Neuronal stem cell (in vitro differentiated cells): ENCODE results near the gene SUPT3H.

Experiments
- DNase-seq: peaks from one replicate; pipeline ENCODE4 v3.0.0-alpha.2; 2013; ENCODE audit warnings: low spot score
- H2AFZ ChIP-seq: one replicate; pipeline ENCODE4 v1.6.1; 2013; ENCODE audit warnings: mild to moderate bottlenecking, low read length, inconsistent platforms
- H2AK5ac ChIP-seq: 2 replicates; pipeline ENCODE4 v1.6.1; 2013; ENCODE audit warnings: low read depth, mild to moderate bottlenecking, inconsistent platforms, low read length, moderate library complexity, mixed read lengths
- H2BK120ac ChIP-seq: 2 replicates; pipeline ENCODE4 v1.6.1; 2013; ENCODE audit warnings: low read depth, mild to moderate bottlenecking, inconsistent platforms, low read length, moderate library complexity, mixed read lengths
- H2BK12ac ChIP-seq: one replicate; pipeline ENCODE4 v1.6.1; 2013; ENCODE audit warnings: low read length, inconsistent platforms
- H2BK15ac ChIP-seq: 2 replicates; pipeline ENCODE4 v1.6.1; 2013; ENCODE audit warnings: mild to moderate bottlenecking, low read length, inconsistent platforms, mixed read lengths
- H2BK5ac ChIP-seq: one replicate; pipeline ENCODE4 v1.6.1; 2013; ENCODE audit warnings: inconsistent platforms, mild to moderate bottlenecking, low read length, moderate library complexity
- H3K14ac ChIP-seq: one replicate; pipeline ENCODE4 v1.6.1; 2013; ENCODE audit warnings: low read length, inconsistent platforms
- H3K18ac ChIP-seq: 2 replicates; pipeline ENCODE4 v1.6.1; 2013; ENCODE audit warnings: low read length, inconsistent platforms
- H3K23ac ChIP-seq: 2 replicates; pipeline ENCODE4 v1.6.1; 2013; ENCODE audit warnings: low read depth, mild to moderate bottlenecking, mixed read lengths, low read length, inconsistent platforms; ENCODE audit not compliant: poor library complexity
- H3K27ac ChIP-seq: replicated peaks from 3 replicates; pipeline ENCODE4 v1.5.1; 2013; ENCODE audit warnings: low read length, inconsistent platforms
- H3K27me3 ChIP-seq, 3 experiments: 2 replicates each; pipeline ENCODE4 v1.6.1; 2013; ENCODE audit warnings: low read length in 3 of 3, mild to moderate bottlenecking in 2 of 3, inconsistent platforms in 1 of 3, low read depth in 1 of 3, mixed read lengths in 1 of 3, moderate library complexity in 1 of 3; ENCODE audit not compliant: control insufficient read depth in 3 of 3, insufficient read depth in 3 of 3
- H3K36me3 ChIP-seq, 2 donors: replicated peaks in 1 of 2; 2 replicates each; pipeline ENCODE4 v1.6.1; 2013; ENCODE audit warnings: low read length in 2 of 2; ENCODE audit not compliant: control insufficient read depth in 2 of 2, insufficient read depth in 2 of 2
- H3K4ac ChIP-seq: 2 replicates; pipeline ENCODE4 v1.6.1; 2013; ENCODE audit warnings: inconsistent platforms, mild to moderate bottlenecking, low read length, moderate library complexity
- H3K4me1 ChIP-seq, 2 donors: 1 replicate in 1 of 2; 2 replicates in 1 of 2; pipeline ENCODE4 v1.6.1; 2013; ENCODE audit warnings: low read length in 2 of 2, low read depth in 1 of 2; ENCODE audit not compliant: control insufficient read depth in 2 of 2, insufficient read depth in 1 of 2
- H3K4me2 ChIP-seq: one replicate; pipeline ENCODE4 v1.6.1; 2013; ENCODE audit warnings: mild to moderate bottlenecking, low read length, inconsistent platforms; ENCODE audit not compliant: insufficient read depth, poor library complexity, severe bottlenecking
- H3K4me3 ChIP-seq, 2 donors: 2 replicates each; pipeline ENCODE4 v1.5.1; 2013; ENCODE audit warnings: low read length in 2 of 2, mild to moderate bottlenecking in 2 of 2, inconsistent platforms in 1 of 2, moderate library complexity in 1 of 2
- H3K79me1 ChIP-seq: one replicate; pipeline ENCODE4 v1.6.1; 2013; ENCODE audit warnings: low read depth, mild to moderate bottlenecking, inconsistent platforms, low read length, moderate library complexity
- H3K9ac ChIP-seq: one replicate; pipeline ENCODE4 v1.6.1; 2013; ENCODE audit warnings: mild to moderate bottlenecking, low read depth, low read length, inconsistent platforms; ENCODE audit not compliant: poor library complexity
- H3K9me3 ChIP-seq, 2 donors: replicated peaks in 1 of 2; 2 replicates each; pipeline versions ENCODE3 to v1.6.1; 2013; ENCODE audit warnings: low read length in 2 of 2, mild to moderate bottlenecking in 2 of 2, inconsistent platforms in 1 of 2, low read depth in 1 of 2, mixed read lengths in 1 of 2, moderate library complexity in 1 of 2; ENCODE audit not compliant: control insufficient read depth in 2 of 2, insufficient read depth in 1 of 2
- H4K8ac ChIP-seq: one replicate; pipeline ENCODE4 v1.6.1; 2013; ENCODE audit warnings: low read depth, mild to moderate bottlenecking, inconsistent platforms, low read length, moderate library complexity
- H4K91ac ChIP-seq: one replicate; pipeline ENCODE4 v1.6.1; 2013; ENCODE audit warnings: low read length, low read depth, mild to moderate bottlenecking, inconsistent platforms; ENCODE audit not compliant: poor library complexity
- WGBS, 2 donors: extraction: QIAGEN DNeasy Blood & Tissue Kit; methylation state at CpG; one replicate each; pipeline ENCODE4 v1.1.7; 2013; ENCODE audit warnings: missing lambda C conversion rate in 2 of 2, mixed read lengths in 1 of 2; ENCODE audit not compliant: insufficient read length in 2 of 2, insufficient replicate concordance in 1 of 2; ENCODE audit errors: extremely low coverage in 2 of 2; 5-methylcytosine and 5-hydroxymethylcytosine counted together

The SUPT3H gene

GRCh38 chr6:44965708-44966107, 412.0 kb downstream of the SUPT3H start:
- Histone ChIP-seq H3K23ac (no peak overlapping the region), H2BK120ac (no peak overlapping the region), H3K4me2 (no peak overlapping the region), H3K79me1 (peaks cover 2% of the 10 kb centered on the region), H4K91ac (no peak overlapping the region), H2AK5ac (no peak overlapping the region), H2BK5ac (no peak overlapping the region), H3K4me3 (no peak overlapping the region), H3K9ac (no peak overlapping the region), H3K4ac (no peak overlapping the region), H4K8ac (no peak overlapping the region), H3K36me3 (no peaks in the 10 kb centered on the region), H3K27ac (no peak overlapping the region), H3K9me3 (no peaks in the 10 kb centered on the region), H3K14ac (no peak overlapping the region), H3K27me3 (no peaks in the 10 kb centered on the region), H3K18ac (no peak overlapping the region), H2AFZ (no peak overlapping the region), H2BK15ac (no peak overlapping the region), H2BK12ac (no peak overlapping the region), H3K4me1 (peaks cover 0 to 6% of the 10 kb centered on the region in 2 donors)
- WGBS, 2 donors, result no CpG with 5 or more reads among the region's 4 CpGs
- DNase-seq, result no peak

DNA sequence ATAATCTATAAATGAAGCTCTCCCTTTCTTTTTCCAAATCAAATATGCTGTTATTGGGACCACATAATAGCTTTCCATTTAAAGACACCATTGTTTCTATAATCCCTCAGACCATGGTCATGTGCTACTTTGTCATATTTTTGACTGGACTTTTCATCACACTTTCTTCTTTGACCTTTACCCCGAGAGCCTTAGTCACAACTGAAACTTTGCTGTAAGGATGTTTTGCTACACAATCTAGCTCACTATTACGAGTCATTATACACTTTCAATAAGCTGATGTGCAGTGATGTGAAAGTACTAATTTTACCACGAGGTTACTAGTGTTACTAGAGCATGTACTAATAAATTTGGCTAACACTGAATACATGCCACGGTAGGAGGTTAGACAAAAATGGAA, 416.8 kb downstream of the SUPT3H start:
- H2AK5ac ChIP-seq, result no peak overlapping the region
- no peak overlapping the region for H4K91ac ChIP-seq
- H3K4me3 ChIP-seq, result no peak overlapping the region
- no peak for DNase-seq
- H2BK120ac ChIP-seq, result no peak overlapping the region
- H3K14ac ChIP-seq, result no peak overlapping the region
- H2BK15ac ChIP-seq, result no peak overlapping the region
- no peak overlapping the region for H3K27ac ChIP-seq
- H3K18ac ChIP-seq, result no peak overlapping the region
- no peak overlapping the region for H2BK12ac ChIP-seq
- no peak overlapping the region for H4K8ac ChIP-seq
- H2AFZ ChIP-seq, result no peak overlapping the region
- no peak overlapping the region for H3K4ac ChIP-seq
- no peaks in the 10 kb centered on the region for H3K36me3 ChIP-seq
- no peak overlapping the region for H3K4me2 ChIP-seq
- H3K9ac ChIP-seq, result no peak overlapping the region
- H3K9me3 ChIP-seq, result no peaks in the 10 kb centered on the region
- H3K4me1 ChIP-seq, result peaks cover 0 to 2% of the 10 kb centered on the region in 2 donors
- H3K23ac ChIP-seq, result no peak overlapping the region
- no peaks in the 10 kb centered on the region for H3K27me3 ChIP-seq
- H3K79me1 ChIP-seq, result peaks cover 2% of the 10 kb centered on the region
- no CpG with 5 or more reads among the region's 4 CpGs for WGBS, 2 donors
- no peak overlapping the region for H2BK5ac ChIP-seq

GRCh38 chr6:44959651-44960050, 418.1 kb downstream of the SUPT3H start:
- Histone ChIP-seq H3K23ac (no peak overlapping the region), H3K4ac (no peak overlapping the region), H4K91ac (no peak overlapping the region), H3K79me1 (peaks cover 2% of the 10 kb centered on the region), H4K8ac (no peak overlapping the region), H2BK120ac (no peak overlapping the region), H3K4me3 (no peak overlapping the region), H3K14ac (no peak overlapping the region), H2AFZ (no peak overlapping the region), H3K36me3 (no peaks in the 10 kb centered on the region), H3K27me3 (no peaks in the 10 kb centered on the region), H3K9ac (no peak overlapping the region), H3K27ac (no peak overlapping the region), H3K4me1 (no peaks in the 10 kb centered on the region), H2BK5ac (no peak overlapping the region), H2BK12ac (no peak overlapping the region), H3K18ac (no peak overlapping the region), H2BK15ac (no peak overlapping the region), H3K9me3 (peaks cover 0 to 4% of the 10 kb centered on the region in 2 donors), H3K4me2 (no peak overlapping the region), H2AK5ac (no peak overlapping the region)
- no peak for DNase-seq
- no CpG with 5 or more reads among the region's 3 CpGs for WGBS, 2 donors

DNA sequence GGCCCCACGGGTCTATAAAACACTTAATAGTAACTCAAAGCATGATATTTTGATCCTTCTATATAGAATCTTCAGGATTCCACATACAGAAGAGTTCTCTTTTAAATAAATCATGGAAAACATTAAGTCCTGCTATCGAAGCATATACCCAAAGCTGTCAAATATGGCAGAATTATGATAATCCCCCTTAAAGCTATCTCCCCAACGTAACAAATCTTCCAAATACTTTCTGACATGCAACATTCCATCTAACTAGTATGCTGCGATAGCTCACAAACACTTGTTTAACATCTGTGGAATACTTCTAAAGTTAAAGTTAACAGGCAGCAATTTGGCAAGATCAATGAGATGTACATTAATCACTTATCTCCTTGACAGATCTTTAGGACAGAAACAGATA, 420.6 kb downstream of the SUPT3H start:
- no CpG with 5 or more reads among the region's 4 CpGs for WGBS, 2 donors

More for the DNA sequence above, 420.6 kb downstream of the SUPT3H start:
- Histone ChIP-seq H3K23ac (no peak overlapping the region), H2BK120ac (no peak overlapping the region), H3K4me3 (no peak overlapping the region), H4K8ac (no peak overlapping the region), H2BK12ac (no peak overlapping the region), H3K18ac (no peak overlapping the region), H3K4me2 (no peak overlapping the region), H3K9ac (no peak overlapping the region), H3K4me1 (no peaks in the 10 kb centered on the region), H2BK5ac (no peak overlapping the region), H3K4ac (no peak overlapping the region), H3K9me3 (peaks cover 0 to 10% of the 10 kb centered on the region in 2 donors), H3K79me1 (peaks cover 2% of the 10 kb centered on the region), H3K27ac (no peak overlapping the region), H2AFZ (no peak overlapping the region), H4K91ac (no peak overlapping the region), H2BK15ac (no peak overlapping the region), H3K36me3 (no peaks in the 10 kb centered on the region), H3K14ac (no peak overlapping the region), H3K27me3 (no peaks in the 10 kb centered on the region), H2AK5ac (no peak overlapping the region)
- DNase-seq, result no peak
